Endothelial cell of umbilical vein (primary cell): ENCODE measurements around the gene ATP9B. TPM values are rescaled to one million over a fixed set of nuclear protein-coding genes. Genes with fewer than 3 reads are reported as not detected.

Experiments used
- BruUV-seq: library from RNA; stranded (reverse); fragments of 400-500 nt; replicated peaks from 2 replicates; lab custom pipeline; 2021; lab: Mats Ljungman, UMichigan
- CTCF ChIA-PET: fragments of 300-600, 350-600 bp; sonication (Branson Sonifier 250); formaldehyde crosslinking; loops from one replicate; lab custom pipeline; 2021; ENCODE audit warnings: antibody characterized with exemption, inconsistent platforms; lab: Charles Lee
- POLR2A ChIA-PET: fragments of 300-600, 350-600 bp; sonication (Branson Sonifier 250); formaldehyde crosslinking; loops from one replicate; lab custom pipeline; 2021; ENCODE audit warnings: antibody characterized with exemption, inconsistent platforms; lab: Charles Lee
- DNase-seq: peaks from one replicate; pipeline ENCODE4 v3.0.0-alpha.2; 2011; ENCODE audit warnings: low read depth, low spot score
- FAIRE-seq: peaks from 2 replicates; lab custom pipeline; 2011; peaks lifted over from hg19 to GRCh38; lab: Jason Lieb, UNC
- H2AFZ ChIP-seq: 2 replicates; pipeline ENCODE4 v1.6.0; 2012; ENCODE audit warnings: low read depth, low read length, control low read depth, inconsistent platforms
- H3K27ac ChIP-seq: 2 replicates; pipeline ENCODE4 v1.5.1; 2011; ENCODE audit warnings: low read depth, mild to moderate bottlenecking, control low read depth, low read length, moderate library complexity; ENCODE audit not compliant: insufficient read depth
- H3K27me3 ChIP-seq, 2 experiments: 2 replicates each; pipeline versions ENCODE4 v1.6.0 to v1.6.1; 2011; ENCODE audit warnings: low read length in 2 of 2, mixed read lengths in 1 of 2; ENCODE audit not compliant: control insufficient read depth in 2 of 2, insufficient read depth in 2 of 2
- H3K36me3 ChIP-seq, 2 experiments: 2 replicates in 1 of 2; 3 replicates in 1 of 2; pipeline ENCODE4 v1.5.1; 2011; ENCODE audit warnings: low read length in 2 of 2, mild to moderate bottlenecking in 1 of 2, moderate library complexity in 1 of 2; ENCODE audit not compliant: control insufficient read depth in 2 of 2, insufficient read depth in 2 of 2; ENCODE audit errors: extremely low read depth in 1 of 2
- H3K4me1 ChIP-seq: 3 replicates; pipeline ENCODE4 v1.5.1; 2011; ENCODE audit warnings: mild to moderate bottlenecking, low read length; ENCODE audit not compliant: control insufficient read depth, insufficient read depth; ENCODE audit errors: extremely low read depth
- H3K4me2 ChIP-seq: 2 replicates; pipeline ENCODE4 v1.6.1; 2011; ENCODE audit warnings: low read length, control low read depth, mixed read lengths; ENCODE audit not compliant: insufficient read depth
- H3K4me3 ChIP-seq, 3 experiments: fragments of 200-600 bp in 1 of 3; sonication (generic), shearing (Covaris generic) in 1 of 3; replicated peaks in 1 of 3; 2 replicates each; pipeline ENCODE4 v1.5.1; 2011 to 2016; ENCODE audit warnings: control low read depth in 3 of 3, low read length in 3 of 3, mild to moderate bottlenecking in 2 of 3, inconsistent platforms in 1 of 3, low read depth in 1 of 3, moderate library complexity in 1 of 3; ENCODE audit not compliant: insufficient read depth in 1 of 3
- H3K79me2 ChIP-seq: 2 replicates; pipeline ENCODE4 v1.6.0; 2012; ENCODE audit warnings: low read length, inconsistent platforms; ENCODE audit not compliant: control insufficient read depth, insufficient read depth
- H3K9ac ChIP-seq: replicated peaks from 2 replicates; pipeline ENCODE3; 2011; ENCODE audit warnings: low read length, control low read depth; ENCODE audit not compliant: insufficient read depth; ENCODE audit errors: extremely low read depth
- H3K9me1 ChIP-seq: replicated peaks from 3 replicates; pipeline ENCODE4 v1.6.0; 2011; ENCODE audit warnings: mild to moderate bottlenecking, low read length; ENCODE audit not compliant: control insufficient read depth, insufficient read depth; ENCODE audit errors: extremely low read depth
- H3K9me3 ChIP-seq: replicated peaks from 2 replicates; pipeline ENCODE4 v1.5.1; 2012; ENCODE audit warnings: low read length, inconsistent platforms; ENCODE audit not compliant: control insufficient read depth, insufficient read depth
- H4K20me1 ChIP-seq: replicated peaks from 2 replicates; pipeline ENCODE3; 2011; ENCODE audit warnings: mild to moderate bottlenecking, low read length; ENCODE audit not compliant: control insufficient read depth, insufficient read depth; ENCODE audit errors: extremely low read depth
- EZH2 ChIP-seq: IDR thresholded peaks from 2 replicates; pipeline ENCODE4 v1.6.1; 2012; ENCODE audit warnings: borderline replicate concordance, low read depth, mild to moderate bottlenecking, moderate library complexity, low read length, inconsistent platforms; ENCODE audit not compliant: severe bottlenecking
- FOS ChIP-seq: IDR thresholded peaks from 2 replicates; pipeline ENCODE4 v1.6.1; 2011; ENCODE audit warnings: mild to moderate bottlenecking, low read length, moderate library complexity, borderline replicate concordance; ENCODE audit not compliant: insufficient read depth
- GATA2 ChIP-seq: IDR thresholded peaks from 2 replicates; pipeline ENCODE4 v1.7.0; 2011; ENCODE audit warnings: low read depth, mild to moderate bottlenecking, moderate library complexity, mixed read lengths, low read length; ENCODE audit not compliant: insufficient read length, insufficient read depth
- JUN ChIP-seq: IDR thresholded peaks from 2 replicates; pipeline ENCODE4 v1.6.1; 2011; ENCODE audit warnings: borderline replicate concordance, low read depth; ENCODE audit not compliant: insufficient read length, insufficient read depth
- MAX ChIP-seq: IDR thresholded peaks from 2 replicates; pipeline ENCODE4 v1.6.1; 2011; ENCODE audit not compliant: insufficient read depth, insufficient read length
- MYC ChIP-seq: IDR thresholded peaks from one replicate; pipeline ENCODE4 v1.6.1; 2011; ENCODE audit warnings: mild to moderate bottlenecking, low read depth, low read length
- POLR2A ChIP-seq: IDR thresholded peaks from 2 replicates; pipeline ENCODE4 v1.6.1; 2012; ENCODE audit warnings: low read depth, mild to moderate bottlenecking, control low read depth, low read length
- POLR2AphosphoS5 ChIP-seq: IDR thresholded peaks from 2 replicates; pipeline ENCODE4 v1.6.1; 2012; ENCODE audit warnings: low read depth, mild to moderate bottlenecking, control low read depth, low read length, moderate library complexity; ENCODE audit not compliant: insufficient read depth
- dilution Hi-C: fragments of 300-500 bp; cut with MboI; formaldehyde crosslinking; loops from one replicate; pipeline ENCODE4 v1.15.0; 2019; ENCODE audit warnings: low sequenced_read_pairs; ENCODE audit not compliant: extremely low pct_ligation_motif_present
- intact Hi-C: fragments of 100-400 bp; cut with micrococcal nuclease; formaldehyde crosslinking; loops from one replicate; pipeline ENCODE4 v1.10.0; 2022
- polyA plus RNA-seq, 4 experiments: library from polyadenylated mRNA; depleted of rRNA in 3 of 4; stranded (reverse) in 3 of 4; unstranded in 1 of 4; fragments of >200 nt; gene quantifications; 2 replicates each; pipeline versions ENCODE4 v1.2.1 to v1.2.3, GENCODE V29; 2011 to 2012; ENCODE audit warnings: missing spikeins in 1 of 4
- total RNA-seq: library from RNA; stranded (reverse); gene quantifications from 2 replicates; pipeline ENCODE4 v1.2.3, GENCODE V29; 2021
- TF ChIP-seq, protein P1 (sequence below), 2 donors: IDR thresholded peaks; 1 replicate in 1 of 2; 2 replicates in 1 of 2; pipeline ENCODE4 v1.5.1; 2011; ENCODE audit warnings: low read length in 2 of 2, mild to moderate bottlenecking in 2 of 2, moderate library complexity in 2 of 2, control low read depth in 1 of 2, inconsistent platforms in 1 of 2, low read depth in 1 of 2; ENCODE audit not compliant: insufficient read depth in 1 of 2; ENCODE audit errors: extremely low read depth in 1 of 2

The ATP9B gene
- total and polyA plus RNA-seq, 2 donors (not counting 3 experiments of a cell fraction or from before 2014, with no cell fraction given), result 14.6 to 18.2 TPM

DNA sequence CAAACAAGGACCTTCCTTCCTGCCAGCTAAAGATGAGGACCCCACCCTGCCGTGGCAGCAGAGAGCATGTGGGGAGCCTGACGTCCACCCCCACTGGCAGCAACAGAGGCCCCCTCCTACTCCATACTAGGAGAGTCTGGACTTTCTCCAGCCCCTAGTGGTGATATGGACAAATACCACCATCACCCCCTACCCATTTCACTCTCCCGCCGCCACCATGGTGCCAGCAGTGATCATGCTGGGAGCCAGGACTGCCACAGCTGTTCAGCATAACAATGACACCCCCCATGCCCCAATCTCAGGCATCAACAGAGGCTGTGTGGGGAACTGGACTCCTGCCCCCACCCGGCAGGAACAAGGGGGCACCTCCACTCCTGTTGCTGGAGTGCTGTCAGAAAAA is 42.7 kb upstream of the ATP9B start:
- no peak for FAIRE-seq
- H2AFZ ChIP-seq, result no peak overlapping the region

More for the DNA sequence above, 42.7 kb upstream of the ATP9B start:
- H3K4me1 ChIP-seq, result no peaks in the 10 kb centered on the region
- H4K20me1 ChIP-seq, result no peaks in the 10 kb centered on the region
- no peak for DNase-seq
- no peaks in the 10 kb centered on the region for H3K36me3 ChIP-seq
- TF ChIP-seq POLR2A, result no peak
- TF ChIP-seq MAX, result no peak
- TF ChIP-seq MYC, result no peak
- TF ChIP-seq POLR2AphosphoS5, result no peak
- TF ChIP-seq, protein P1, sequence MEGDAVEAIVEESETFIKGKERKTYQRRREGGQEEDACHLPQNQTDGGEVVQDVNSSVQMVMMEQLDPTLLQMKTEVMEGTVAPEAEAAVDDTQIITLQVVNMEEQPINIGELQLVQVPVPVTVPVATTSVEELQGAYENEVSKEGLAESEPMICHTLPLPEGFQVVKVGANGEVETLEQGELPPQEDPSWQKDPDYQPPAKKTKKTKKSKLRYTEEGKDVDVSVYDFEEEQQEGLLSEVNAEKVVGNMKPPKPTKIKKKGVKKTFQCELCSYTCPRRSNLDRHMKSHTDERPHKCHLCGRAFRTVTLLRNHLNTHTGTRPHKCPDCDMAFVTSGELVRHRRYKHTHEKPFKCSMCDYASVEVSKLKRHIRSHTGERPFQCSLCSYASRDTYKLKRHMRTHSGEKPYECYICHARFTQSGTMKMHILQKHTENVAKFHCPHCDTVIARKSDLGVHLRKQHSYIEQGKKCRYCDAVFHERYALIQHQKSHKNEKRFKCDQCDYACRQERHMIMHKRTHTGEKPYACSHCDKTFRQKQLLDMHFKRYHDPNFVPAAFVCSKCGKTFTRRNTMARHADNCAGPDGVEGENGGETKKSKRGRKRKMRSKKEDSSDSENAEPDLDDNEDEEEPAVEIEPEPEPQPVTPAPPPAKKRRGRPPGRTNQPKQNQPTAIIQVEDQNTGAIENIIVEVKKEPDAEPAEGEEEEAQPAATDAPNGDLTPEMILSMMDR (IDR thresholded peaks at IDR 0.05; ENCODE audit: extremely low read depth in 1 of 2, insufficient read depth in 1 of 2, low read depth in 1 of 2, low read length in 2 of 2), result no peak
- no peak for TF ChIP-seq FOS
- TF ChIP-seq JUN, result no peak
- no peak for TF ChIP-seq EZH2
- TF ChIP-seq GATA2, result no peak
- no peaks in the 10 kb centered on the region for H3K79me2 ChIP-seq
- no peak overlapping the region for H3K4me3 ChIP-seq
- dilution Hi-C loops (no loop called here), intact Hi-C loops (no loop called here)
- H3K9ac ChIP-seq, result no peak overlapping the region
- H3K27me3 ChIP-seq, result no peaks in the 10 kb centered on the region
- no peak overlapping the region for H3K4me2 ChIP-seq
- CTCF ChIA-PET, result no interaction called here
- H3K9me1 ChIP-seq, result no peaks in the 10 kb centered on the region
- no peak overlapping the region for H3K27ac ChIP-seq
- no peaks in the 10 kb centered on the region for H3K9me3 ChIP-seq
- no TSS peak for BruUV-seq
- POLR2A ChIA-PET, result no interaction called here
